ENCODE measurements around the gene GADD45B.
"Not testable (repeated sequence)": the region's sequence is repeated elsewhere in the genome, so short reads cannot be mapped to it uniquely, and the experiment has no call there.

The GADD45B gene

GRCh38 chr19:2495130-2495641 lies 19.3 kb downstream of the GADD45B start:
- H3K36me3 Mint-ChIP-seq: no peaks in the 10 kb centered on the region
- peak; percentile 2 for ATAC-seq (ENCODE audit: low read depth)
- H3K4me3 Mint-ChIP-seq: peak overlapping the region; percentile 51
- no peaks in the 10 kb centered on the region for H3K9me3 Mint-ChIP-seq
- peaks cover 23% of the 10 kb centered on the region for H3K27me3 Mint-ChIP-seq
- no peak overlapping the region for H3K27ac Mint-ChIP-seq
- H3K4me1 Mint-ChIP-seq: peaks cover 29% of the 10 kb centered on the region
- no peak for DNase-seq (ENCODE audit: low spot score in 2 of 2)

GRCh38 chr19:2495651-2496316 lies 19.9 kb downstream of the GADD45B start:
- peak overlapping the region; percentile 54 for H3K4me3 Mint-ChIP-seq
- no peak overlapping the region for H3K27ac Mint-ChIP-seq
- no peaks in the 10 kb centered on the region for H3K36me3 Mint-ChIP-seq
- DNase-seq (ENCODE audit: low spot score in 2 of 2): no peak
- no peak for ATAC-seq (ENCODE audit: low read depth)
- peaks cover 24% of the 10 kb centered on the region for H3K27me3 Mint-ChIP-seq
- H3K9me3 Mint-ChIP-seq: no peaks in the 10 kb centered on the region
- peaks cover 27% of the 10 kb centered on the region for H3K4me1 Mint-ChIP-seq

- peaks cover 22% of the 10 kb centered on the region for H3K27me3 Mint-ChIP-seq
- DNase-seq (ENCODE audit: low spot score in 2 of 2) (no peak), ATAC-seq (ENCODE audit: low read depth) (no peak)
- H3K4me3 Mint-ChIP-seq: no peak overlapping the region
- H3K27ac Mint-ChIP-seq: no peak overlapping the region
- H3K9me3 Mint-ChIP-seq: no peaks in the 10 kb centered on the region
- no peaks in the 10 kb centered on the region for H3K36me3 Mint-ChIP-seq
- peaks cover 18% of the 10 kb centered on the region for H3K4me1 Mint-ChIP-seq
These were observed 21.3 kb downstream of the GADD45B start for GRCh38 chr19:2497186-2497585.

GRCh38 chr19:2500156-2500555 lies 24.2 kb downstream of the GADD45B start:
- Mint-ChIP-seq H3K4me1 (peaks cover 5% of the 10 kb centered on the region), H3K4me3 (no peak overlapping the region), H3K9me3 (no peaks in the 10 kb centered on the region), H3K36me3 (no peaks in the 10 kb centered on the region), H3K27ac (no peak overlapping the region), H3K27me3 (peaks cover 8% of the 10 kb centered on the region)
- ATAC-seq (ENCODE audit: low read depth) (no peak), DNase-seq (ENCODE audit: low spot score in 2 of 2) (no peak)

GRCh38 chr19:2500841-2501261 lies 24.9 kb downstream of the GADD45B start:
- Mint-ChIP-seq H3K27me3 (peaks cover 8% of the 10 kb centered on the region), H3K36me3 (no peaks in the 10 kb centered on the region), H3K4me3 (no peak overlapping the region), H3K27ac (no peak overlapping the region), H3K9me3 (no peaks in the 10 kb centered on the region), H3K4me1 (peaks cover 3% of the 10 kb centered on the region)
- DNase-seq (ENCODE audit: low spot score in 2 of 2) (no peak), ATAC-seq (ENCODE audit: low read depth) (no peak)

GRCh38 chr19:2503521-2504109 lies 27.7 kb downstream of the GADD45B start:
- DNase-seq (ENCODE audit: low spot score in 2 of 2): no peak
- H3K4me3 Mint-ChIP-seq: no peak overlapping the region
- H3K4me1 Mint-ChIP-seq: peaks cover 16% of the 10 kb centered on the region
- peak; percentile 58 for ATAC-seq (ENCODE audit: low read depth)
- H3K9me3 Mint-ChIP-seq: no peaks in the 10 kb centered on the region
- H3K27me3 Mint-ChIP-seq: peaks cover 8% of the 10 kb centered on the region
- peak overlapping the region; percentile 69 for H3K27ac Mint-ChIP-seq
- no peaks in the 10 kb centered on the region for H3K36me3 Mint-ChIP-seq

GRCh38 chr19:2506656-2507055 lies 30.7 kb downstream of the GADD45B start:
- not testable (repeated sequence) for ATAC-seq (ENCODE audit: low read depth); H3K36me3 Mint-ChIP-seq; DNase-seq (ENCODE audit: low spot score in 2 of 2); H3K27me3 Mint-ChIP-seq; H3K4me3 Mint-ChIP-seq; H3K9me3 Mint-ChIP-seq
- H3K27ac Mint-ChIP-seq: peak overlapping the region; percentile 87
- H3K4me1 Mint-ChIP-seq: peaks cover 23% of the 10 kb centered on the region

- peak overlapping the region; percentile 24 for H3K4me3 Mint-ChIP-seq
- peak overlapping the region; percentile 87 for H3K27ac Mint-ChIP-seq
- no peaks in the 10 kb centered on the region for H3K9me3 Mint-ChIP-seq
- peaks cover 23% of the 10 kb centered on the region for H3K4me1 Mint-ChIP-seq
- no peaks in the 10 kb centered on the region for H3K27me3 Mint-ChIP-seq
- H3K36me3 Mint-ChIP-seq: no peaks in the 10 kb centered on the region
- ATAC-seq (ENCODE audit: low read depth) (peak; percentile 69), DNase-seq (ENCODE audit: low spot score in 2 of 2) (peak in 1 of 2 donors; percentile 37)
These were observed 31.2 kb downstream of the GADD45B start for GRCh38 chr19:2507109-2507508.

GRCh38 chr19:2509096-2509495 lies 33.2 kb downstream of the GADD45B start:
- Mint-ChIP-seq H3K27me3 (no peaks in the 10 kb centered on the region), H3K4me3 (no peak overlapping the region), H3K9me3 (no peaks in the 10 kb centered on the region), H3K4me1 (peaks cover 20% of the 10 kb centered on the region), H3K36me3 (no peaks in the 10 kb centered on the region), H3K27ac (peak overlapping the region; percentile 75)
- no peak for ATAC-seq (ENCODE audit: low read depth)
- DNase-seq (ENCODE audit: low spot score in 2 of 2): no peak

GRCh38 chr19:2511570-2511969 lies 35.6 kb downstream of the GADD45B start:
- peaks cover 19% of the 10 kb centered on the region for H3K4me1 Mint-ChIP-seq
- no peaks in the 10 kb centered on the region for H3K27me3 Mint-ChIP-seq
- H3K4me3 Mint-ChIP-seq: peak overlapping the region; percentile 22
- H3K9me3 Mint-ChIP-seq: no peaks in the 10 kb centered on the region
- DNase-seq (ENCODE audit: low spot score in 2 of 2) (peak in 1 of 2 donors; percentile 44), ATAC-seq (ENCODE audit: low read depth) (peak; percentile 41)
- peaks cover 8% of the 10 kb centered on the region for H3K36me3 Mint-ChIP-seq
- peak overlapping the region; percentile 77 for H3K27ac Mint-ChIP-seq

- Mint-ChIP-seq H3K4me3 (peak overlapping the region; percentile 21), H3K4me1 (peaks cover 18% of the 10 kb centered on the region), H3K27ac (peak overlapping the region; percentile 77), H3K27me3 (no peaks in the 10 kb centered on the region), H3K36me3 (peaks cover 8% of the 10 kb centered on the region), H3K9me3 (no peaks in the 10 kb centered on the region)
- peak; percentile 66 for ATAC-seq (ENCODE audit: low read depth)
- peak in 1 of 2 donors; percentile 42 for DNase-seq (ENCODE audit: low spot score in 2 of 2)
These were observed 36.1 kb downstream of the GADD45B start for GRCh38 chr19:2511991-2512390.

- ATAC-seq (ENCODE audit: low read depth) (no peak), DNase-seq (ENCODE audit: low spot score in 2 of 2) (no peak)
- Mint-ChIP-seq H3K4me3 (no peak overlapping the region), H3K9me3 (no peaks in the 10 kb centered on the region), H3K27ac (no peak overlapping the region), H3K27me3 (no peaks in the 10 kb centered on the region), H3K36me3 (peaks cover 8% of the 10 kb centered on the region), H3K4me1 (peaks cover 12% of the 10 kb centered on the region)
These were observed 36.9 kb downstream of the GADD45B start for GRCh38 chr19:2512523-2513431.

- H3K9me3 Mint-ChIP-seq: no peaks in the 10 kb centered on the region
- no peak overlapping the region for H3K27ac Mint-ChIP-seq
- DNase-seq (ENCODE audit: low spot score in 2 of 2) (no peak), ATAC-seq (ENCODE audit: low read depth) (no peak)
- peaks cover 13% of the 10 kb centered on the region for H3K36me3 Mint-ChIP-seq
- no peak overlapping the region for H3K4me3 Mint-ChIP-seq
- peaks cover 6% of the 10 kb centered on the region for H3K4me1 Mint-ChIP-seq
- H3K27me3 Mint-ChIP-seq: no peaks in the 10 kb centered on the region
These were observed 39.1 kb downstream of the GADD45B start for GRCh38 chr19:2514981-2515518.

GRCh38 chr19:2516727-2517126 lies 40.8 kb downstream of the GADD45B start:
- Mint-ChIP-seq H3K27ac (no peak overlapping the region), H3K9me3 (no peaks in the 10 kb centered on the region), H3K4me1 (no peaks in the 10 kb centered on the region)

More at GRCh38 chr19:2516727-2517126, 40.8 kb downstream of the GADD45B start:
- Mint-ChIP-seq H3K36me3 (peaks cover 16% of the 10 kb centered on the region), H3K27me3 (no peaks in the 10 kb centered on the region), H3K4me3 (no peak overlapping the region)
- ATAC-seq (ENCODE audit: low read depth) (no peak), DNase-seq (ENCODE audit: low spot score in 2 of 2) (no peak)
